ENCODE results near the gene MLYCD.

The MLYCD gene

GRCh38 chr16:83898463-83899271 is at the start of gene MLYCD:
TSS of gene MLYCD (plus strand) at chr16:83899115. CDS start at chr16:83899145, 30 bp downstream.
- DNase-seq (ENCODE audit: low read depth) = no peak

- DNase-seq (ENCODE audit: low read depth) = no peak
Measured at GRCh38 chr16:83849421-83849820, 49.5 kb upstream of the MLYCD start.

DNA sequence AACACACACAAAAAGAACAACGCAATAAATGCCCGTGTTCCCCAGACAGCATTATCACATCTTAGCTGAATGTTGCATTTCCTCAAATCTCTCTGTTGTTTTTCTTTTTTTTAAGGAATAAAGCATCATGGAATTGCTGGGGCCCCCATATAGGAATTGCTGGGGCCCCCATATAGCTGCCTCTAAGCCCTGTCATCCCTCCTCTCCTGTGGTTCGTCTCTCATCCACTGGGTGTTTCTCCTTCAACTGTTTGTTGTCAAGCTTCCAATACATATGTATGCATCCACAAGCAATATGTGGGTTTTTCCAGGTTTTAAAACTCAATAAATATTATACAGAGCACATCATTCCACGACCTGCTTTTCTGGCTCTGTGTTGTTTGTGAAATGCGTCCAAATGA is 48.0 kb upstream of the MLYCD start:
- DNase-seq (ENCODE audit: low read depth) = no peak

- no peak for DNase-seq (ENCODE audit: low read depth)
Measured at GRCh38 chr16:83851473-83851872, 47.4 kb upstream of the MLYCD start.

DNA sequence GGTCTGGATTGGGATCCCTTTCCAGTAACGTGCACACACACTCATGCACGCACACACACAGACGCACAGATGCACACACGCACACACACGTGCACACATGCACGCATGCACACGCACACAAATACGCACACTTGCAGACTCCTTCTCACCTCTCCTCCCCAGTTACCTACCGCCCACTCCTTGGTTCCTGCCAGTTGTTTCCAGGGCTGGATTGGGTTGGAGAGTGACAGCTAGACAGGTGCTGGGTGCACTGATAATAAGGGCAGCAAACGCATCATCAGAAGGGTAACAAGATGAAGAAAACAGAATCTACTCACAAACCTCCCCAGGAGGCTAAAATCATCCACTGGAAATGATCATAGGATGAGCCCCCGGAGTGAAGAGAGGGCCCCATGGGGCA is 46.1 kb upstream of the MLYCD start:
- DNase-seq (ENCODE audit: low read depth) = no peak

DNA sequence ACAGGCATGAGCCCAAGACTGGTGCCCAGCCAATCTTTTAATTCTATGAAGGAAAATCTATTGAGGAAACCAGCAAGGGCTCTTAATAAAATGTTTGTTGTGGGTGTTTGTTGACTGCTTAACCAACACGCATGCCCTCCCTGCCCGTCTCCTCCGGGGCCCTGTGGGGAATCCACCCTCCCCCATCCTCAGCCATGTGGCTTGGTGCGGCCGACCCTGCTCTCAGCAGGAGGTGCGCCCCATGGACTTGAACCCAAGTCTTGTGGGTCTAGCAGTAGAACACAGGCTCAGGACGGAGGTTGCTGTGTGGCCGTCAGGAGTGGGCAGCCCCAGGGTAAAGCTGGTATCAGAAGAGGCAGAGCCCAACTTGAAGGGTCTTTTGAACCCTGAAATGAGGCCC is 45.1 kb upstream of the MLYCD start:
- DNase-seq (ENCODE audit: low read depth) = no peak

DNA sequence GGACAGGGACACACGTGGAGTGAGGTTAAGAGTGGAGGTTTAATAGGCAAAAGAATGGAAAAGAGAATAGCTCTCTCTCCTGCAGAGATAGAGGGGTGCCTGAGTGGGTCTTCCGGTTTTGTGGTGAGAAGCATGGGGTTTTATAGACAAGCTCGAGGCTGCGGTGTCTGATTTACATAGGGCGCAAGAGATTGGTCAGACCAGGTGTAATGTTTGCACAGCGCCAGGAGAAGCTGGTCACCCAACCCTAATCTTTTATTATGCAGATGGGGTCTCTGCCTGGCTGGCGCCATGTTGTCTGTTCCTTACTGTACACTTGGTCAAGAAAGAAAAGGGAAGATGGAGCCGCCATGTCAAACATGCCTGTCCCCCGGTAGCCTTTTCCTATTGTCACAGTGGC is 44.5 kb upstream of the MLYCD start:
- no peak for DNase-seq (ENCODE audit: low read depth)

- no peak for DNase-seq (ENCODE audit: low read depth)
Measured at GRCh38 chr16:83856792-83857191, 42.1 kb upstream of the MLYCD start.

GRCh38 chr16:83859265-83859664 is 39.6 kb upstream of the MLYCD start:
- no peak for DNase-seq (ENCODE audit: low read depth)

GRCh38 chr16:83862661-83863060 is 36.3 kb upstream of the MLYCD start:
- DNase-seq (ENCODE audit: low read depth) = no peak

- DNase-seq (ENCODE audit: low read depth) = no peak
Measured at GRCh38 chr16:83863682-83864081, 35.2 kb upstream of the MLYCD start.

DNA sequence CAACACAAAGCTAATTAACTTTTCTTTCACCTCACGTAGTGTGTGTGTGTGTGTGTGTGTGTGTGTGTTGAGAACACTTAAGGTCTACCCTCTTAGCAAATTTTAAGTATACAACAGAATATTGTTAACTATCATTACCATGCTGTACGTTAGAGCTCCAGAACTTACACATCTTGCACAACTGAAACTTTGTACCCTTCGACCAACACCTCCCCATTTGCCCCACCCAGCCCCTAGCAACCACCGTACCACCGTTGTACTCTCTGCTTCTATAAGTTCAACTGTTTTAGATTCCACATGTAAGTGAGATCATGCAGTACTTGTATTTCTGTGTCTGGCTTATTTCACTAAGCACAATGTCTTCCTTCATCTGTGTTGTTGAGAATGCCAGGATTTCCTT is 28.1 kb upstream of the MLYCD start:
- DNase-seq (ENCODE audit: low read depth) = no peak

DNA sequence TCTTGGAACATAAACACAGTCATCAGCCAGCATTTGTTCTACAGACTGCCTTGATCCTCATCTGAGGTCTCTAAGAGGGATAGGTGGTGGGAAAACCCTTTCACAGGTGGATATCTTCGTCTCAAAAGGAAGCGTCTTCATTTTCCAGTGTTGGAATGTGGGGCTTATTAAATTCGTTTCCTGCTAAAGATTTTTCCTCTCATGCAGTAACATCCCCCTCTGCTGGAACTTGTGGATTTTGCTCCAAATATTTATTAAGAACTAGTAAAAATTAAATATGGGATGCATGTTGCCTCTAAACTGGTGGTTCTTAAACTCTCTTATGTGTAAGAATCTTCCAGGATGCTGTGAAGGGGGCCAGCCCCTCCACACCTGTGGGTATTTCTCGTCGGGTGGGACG is 20.1 kb upstream of the MLYCD start:
- DNase-seq (ENCODE audit: low read depth) = no peak

DNA sequence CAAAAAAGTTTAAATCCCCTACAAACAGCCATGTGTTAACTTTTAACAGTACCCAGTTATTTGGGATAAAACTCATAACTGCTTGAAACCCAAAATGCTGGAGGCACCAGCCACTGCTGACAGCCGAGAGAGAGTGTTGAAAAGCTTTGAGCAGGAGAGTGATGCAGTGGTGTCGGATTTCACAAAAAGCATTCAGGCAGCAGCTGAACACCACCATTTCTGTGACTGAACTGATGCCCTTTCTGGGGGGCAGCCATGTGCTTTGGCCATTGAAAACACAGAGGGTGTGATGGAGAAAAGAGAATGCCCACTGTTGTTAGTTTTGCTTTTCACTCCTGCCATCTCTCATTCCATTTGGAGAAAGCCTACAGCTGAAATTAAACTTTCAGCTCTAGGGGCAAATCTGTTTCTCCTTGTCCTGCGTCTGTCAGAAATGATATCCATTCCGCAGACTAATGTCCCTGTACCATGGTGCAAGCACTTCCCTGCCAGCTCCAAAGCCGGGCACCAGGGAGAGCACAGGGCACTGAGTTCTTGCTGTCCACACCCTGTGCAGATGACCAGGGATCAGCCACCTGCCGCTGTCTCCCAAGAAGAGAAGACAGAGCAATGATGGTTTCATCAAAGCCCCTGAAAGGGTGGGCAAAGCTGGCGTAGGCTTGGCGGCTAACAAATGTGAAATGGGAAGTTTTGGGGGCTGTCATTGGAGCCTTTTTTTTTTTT is 16.6 kb upstream of the MLYCD start:
- no peak for DNase-seq (ENCODE audit: low read depth)

DNA sequence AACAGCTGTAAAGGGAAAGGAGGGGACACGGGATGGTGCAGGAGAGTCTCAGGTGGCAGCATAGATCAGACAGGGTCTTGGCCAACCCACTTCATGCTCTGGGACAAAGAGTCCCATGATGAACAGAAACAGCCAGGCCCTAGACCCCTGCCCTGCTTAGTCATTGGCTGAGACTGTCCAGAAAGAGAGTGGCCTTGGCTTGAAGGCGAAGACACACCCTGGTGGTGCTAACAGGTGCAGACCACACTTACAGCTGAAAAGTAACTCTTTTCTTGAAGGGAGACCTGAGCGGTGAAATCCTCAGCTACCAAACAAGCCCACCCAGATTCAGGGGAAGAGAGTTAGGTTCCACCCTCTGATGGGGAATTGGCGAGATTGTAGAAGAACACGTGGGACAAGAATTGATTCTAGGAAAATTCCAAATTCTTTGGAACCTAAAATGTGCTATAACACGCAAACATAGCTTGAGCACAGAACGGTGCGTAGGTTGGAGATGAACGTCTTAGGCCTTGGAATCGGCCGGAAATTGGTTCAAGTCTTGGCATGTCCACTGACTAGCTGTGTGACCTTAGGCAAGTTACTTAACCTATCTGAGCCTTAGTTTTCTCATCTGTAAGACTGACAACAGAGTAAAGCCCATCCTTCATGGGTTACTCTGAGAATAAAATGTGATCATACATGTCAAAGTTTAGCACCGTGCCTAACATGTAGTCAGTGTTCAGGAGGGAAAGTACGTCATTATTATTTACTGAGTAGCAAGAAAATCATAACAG is 12.5 kb upstream of the MLYCD start:
- DNase-seq (ENCODE audit: low read depth) = no peak

DNA sequence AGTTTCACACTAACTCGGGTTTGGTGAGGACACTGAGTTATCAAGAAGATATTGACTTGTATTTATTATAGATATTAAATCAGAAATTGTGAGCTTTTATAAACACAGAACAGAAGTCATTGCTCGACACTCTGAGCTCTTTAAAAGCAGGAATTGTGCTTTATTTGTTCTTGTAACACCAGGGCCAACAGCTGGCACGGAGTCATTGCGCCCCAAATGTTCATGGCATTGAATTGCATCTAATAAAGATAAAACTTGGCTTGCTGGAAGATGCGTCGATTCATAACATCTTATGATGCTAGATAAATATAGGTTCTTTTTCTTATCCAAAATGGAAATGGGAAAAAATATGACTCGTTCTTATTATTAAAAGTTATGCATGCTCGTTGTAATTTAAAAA is 11.8 kb upstream of the MLYCD start:
- DNase-seq (ENCODE audit: low read depth) = no peak

DNA sequence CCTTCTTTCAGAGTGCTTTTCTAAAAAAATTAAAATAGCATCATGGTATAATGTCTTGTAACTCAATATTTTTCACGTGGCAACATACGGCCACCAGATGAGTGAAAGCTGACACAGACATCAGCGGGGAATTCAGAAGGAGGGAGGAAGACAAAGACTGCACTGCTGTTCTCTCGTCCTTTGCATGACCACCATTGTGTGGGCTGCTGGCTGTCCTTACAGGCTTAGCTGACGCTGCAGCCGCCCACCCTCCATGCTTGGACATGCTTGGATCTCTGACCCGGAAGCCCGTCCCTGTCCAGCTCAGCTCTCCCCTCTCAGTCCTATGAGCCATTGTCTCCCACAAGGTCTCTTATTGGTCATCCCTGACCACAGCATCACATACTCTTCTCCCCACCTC is 11.4 kb upstream of the MLYCD start:
- no peak for DNase-seq (ENCODE audit: low read depth)

GRCh38 chr16:83888672-83889044 is 10.3 kb upstream of the MLYCD start:
- DNase-seq (ENCODE audit: low read depth) = no peak

DNA sequence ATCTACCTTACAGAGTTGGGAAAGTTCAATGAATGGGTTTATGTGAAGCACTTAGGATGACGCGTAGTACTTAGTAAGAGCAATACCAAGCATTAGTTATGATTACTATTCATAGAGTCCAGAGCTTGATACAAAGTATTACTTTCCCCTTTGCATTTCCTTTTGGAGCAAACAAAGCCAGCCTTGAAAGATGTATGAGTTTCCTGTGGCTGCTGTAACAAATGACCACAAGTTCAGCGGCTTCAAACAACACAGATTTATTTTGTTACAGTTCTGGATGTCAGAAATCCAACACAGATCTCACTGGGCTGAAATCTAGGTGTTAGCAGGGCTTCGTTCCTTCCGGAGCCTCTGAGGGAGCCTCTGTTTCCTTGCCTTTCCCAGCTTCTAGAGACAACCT is 8.6 kb upstream of the MLYCD start:
- no peak for DNase-seq (ENCODE audit: low read depth)

DNA sequence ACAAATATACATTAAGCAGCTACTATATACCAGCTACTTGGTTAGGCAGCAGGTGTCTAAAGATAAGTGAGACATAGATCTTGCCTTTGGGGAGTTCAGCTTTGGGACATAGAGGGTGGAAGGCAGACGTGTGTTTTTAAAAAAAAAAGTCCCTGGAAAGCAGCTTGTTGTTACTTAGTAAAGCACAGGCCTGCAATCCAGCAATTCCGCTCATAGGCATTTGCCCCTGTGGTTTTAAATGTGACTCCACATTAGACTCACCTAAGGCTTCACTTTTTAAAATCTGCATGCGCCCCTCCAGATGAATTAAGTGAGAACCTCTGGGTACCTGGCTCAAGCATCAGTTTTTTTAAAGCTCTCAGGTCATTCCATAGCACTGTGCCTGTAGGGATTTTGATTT is 7.2 kb upstream of the MLYCD start:
- DNase-seq (ENCODE audit: low read depth) = no peak

DNA sequence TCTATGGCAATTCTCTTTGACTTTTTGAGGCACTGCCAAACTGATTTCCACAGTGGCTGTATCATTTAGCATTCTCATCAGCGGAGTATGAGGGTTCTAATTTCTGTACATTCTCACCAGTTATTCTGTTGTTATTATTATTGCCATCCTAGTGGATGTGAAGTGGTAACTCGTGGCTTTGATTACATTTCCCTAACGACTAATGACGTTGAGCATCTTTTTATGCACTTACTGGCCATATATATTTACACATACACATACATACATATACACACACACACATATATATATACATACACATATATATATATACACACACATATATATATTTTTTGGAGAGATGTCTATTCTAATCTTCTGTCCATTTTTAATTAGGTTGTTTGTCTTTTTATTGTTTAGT is 3.7 kb upstream of the MLYCD start:
- DNase-seq (ENCODE audit: low read depth) = no peak

GRCh38 chr16:83895942-83896341 is 3.0 kb upstream of the MLYCD start:
- no peak for DNase-seq (ENCODE audit: low read depth)

Data from HS-27A (cell line).